B cell (primary cell): ENCODE measurements around the gene LRP6. TPM values are rescaled to one million over a fixed set of nuclear protein-coding genes. Genes with fewer than 3 reads are reported as not detected.

ENCODE experiments used
- ATAC-seq: fragments of 200-7000 bp; cut with Tn5 transposase; one replicate; pipeline ENCODE4 v1.10.0; 2021; ENCODE audit warnings: low read depth, mild to moderate bottlenecking, moderate number of reproducible peaks, moderate library complexity
- CTCF ChIA-PET: fragments of 350-600 bp; sonication (Branson Sonifier 250); formaldehyde crosslinking; loops from one replicate; lab custom pipeline; 2021; ENCODE audit warnings: antibody characterized with exemption, inconsistent platforms; lab: Charles Lee
- POLR2A ChIA-PET: fragments of 350-600 bp; sonication (Branson Sonifier 250); formaldehyde crosslinking; loops from one replicate; lab custom pipeline; 2021; ENCODE audit warnings: antibody characterized with exemption; lab: Charles Lee
- DNase-seq: peaks from one replicate; pipeline ENCODE4 v3.0.0; 2013
- H2AFZ ChIP-seq: 2 replicates; pipeline ENCODE4 v1.6.1; 2012; ENCODE audit warnings: mild to moderate bottlenecking, low read depth, low read length; ENCODE audit not compliant: insufficient read depth, poor library complexity, severe bottlenecking
- H3K27ac ChIP-seq, 2 donors: 1 replicate in 1 of 2; 2 replicates in 1 of 2; pipeline ENCODE4 v1.5.1; 2012 to 2013; ENCODE audit warnings: low read length in 2 of 2, mild to moderate bottlenecking in 2 of 2, moderate library complexity in 1 of 2
- H3K27me3 ChIP-seq, 4 experiments: fragments of 200-600 bp in 1 of 4; sonication (generic) in 1 of 4; replicated peaks in 1 of 4; 1 replicate in 2 of 4; 2 replicates in 2 of 4; pipeline versions ENCODE4 v1.6.1 to v1.7.0; 2013 to 2016; ENCODE audit warnings: low read length in 3 of 4, mild to moderate bottlenecking in 2 of 4, mixed read lengths in 1 of 4, moderate library complexity in 1 of 4; ENCODE audit not compliant: insufficient read depth in 4 of 4, control insufficient read depth in 3 of 4; ENCODE audit errors: control extremely low read depth in 1 of 4
- H3K36me3 ChIP-seq, 2 experiments: replicated peaks in 1 of 2; 1 replicate in 1 of 2; 2 replicates in 1 of 2; pipeline versions ENCODE4 v1.6.1 to v1.7.1; 2013; ENCODE audit warnings: low read length in 1 of 2; ENCODE audit not compliant: insufficient read depth in 2 of 2, control insufficient read depth in 1 of 2; ENCODE audit errors: control extremely low read depth in 1 of 2, extremely low read depth in 1 of 2
- H3K4me1 ChIP-seq, 2 donors: fragments of 200-600 bp in 1 of 2; sonication (generic) in 1 of 2; 1 replicate in 1 of 2; 2 replicates in 1 of 2; pipeline versions ENCODE4 v1.5.1 to v1.6.1; 2013 to 2017; ENCODE audit warnings: low read length in 2 of 2; ENCODE audit not compliant: control insufficient read depth in 2 of 2, insufficient read depth in 2 of 2
- H3K4me2 ChIP-seq: replicated peaks from 2 replicates; pipeline ENCODE3; 2012; ENCODE audit warnings: mild to moderate bottlenecking, low read depth, low read length; ENCODE audit not compliant: poor library complexity, severe bottlenecking
- H3K4me3 ChIP-seq, 5 experiments: fragments of 200-600 bp in 1 of 5; sonication (generic) in 1 of 5; 1 replicate in 3 of 5; 2 replicates in 2 of 5; pipeline versions ENCODE4 v1.5.1 to v1.7.0; 2011 to 2016; ENCODE audit warnings: low read length in 4 of 5, mild to moderate bottlenecking in 4 of 5, low read depth in 2 of 5, control low read depth in 1 of 5, moderate library complexity in 1 of 5; ENCODE audit not compliant: insufficient read depth in 1 of 5; ENCODE audit errors: control extremely low read depth in 1 of 5, extremely low read depth in 1 of 5
- H3K79me2 ChIP-seq: fragments of 200-600 bp; sonication (generic); one replicate; pipeline ENCODE4 v1.6.0; 2016; ENCODE audit warnings: low read length; ENCODE audit not compliant: control insufficient read depth, insufficient read depth
- H3K9ac ChIP-seq: fragments of 200-600 bp; sonication (generic); 2 replicates; pipeline ENCODE4 v1.6.1; 2017; ENCODE audit warnings: mild to moderate bottlenecking, low read length, moderate library complexity
- H3K9me3 ChIP-seq, 3 donors: one replicate each; pipeline versions ENCODE4 v1.6.1 to v1.7.1; 2013; ENCODE audit warnings: low read length in 2 of 3; ENCODE audit not compliant: control insufficient read depth in 2 of 3, insufficient read depth in 1 of 3; ENCODE audit errors: control extremely low read depth in 1 of 3
- H4K20me1 ChIP-seq: 2 replicates; pipeline ENCODE4 v1.6.0; 2012; ENCODE audit warnings: mild to moderate bottlenecking, low read length; ENCODE audit not compliant: insufficient read depth, control insufficient read depth, poor library complexity, severe bottlenecking
- H3K27ac Mint-ChIP-seq: one replicate; pipeline ENCODE4 v1.8.0; 2021; ENCODE audit warnings: mixed read lengths
- H3K27me3 Mint-ChIP-seq: one replicate; pipeline ENCODE4 v1.8.0; 2021; ENCODE audit warnings: mixed read lengths
- H3K4me1 Mint-ChIP-seq: one replicate; pipeline ENCODE4 v1.8.0; 2021; ENCODE audit warnings: mixed read lengths
- H3K4me3 Mint-ChIP-seq: one replicate; pipeline ENCODE4 v1.8.0; 2021; ENCODE audit warnings: mixed read lengths
- H3K9me3 Mint-ChIP-seq: one replicate; pipeline ENCODE4 v1.8.0; 2022; ENCODE audit warnings: mixed read lengths; ENCODE audit not compliant: insufficient read depth
- EZH2 ChIP-seq: IDR thresholded peaks from 2 replicates; pipeline ENCODE4 v1.6.1; 2012; ENCODE audit warnings: borderline replicate concordance, low read depth, mild to moderate bottlenecking, moderate library complexity, low read length; ENCODE audit not compliant: insufficient read depth, poor library complexity, severe bottlenecking
- WGBS: methylation state at CpG from one replicate; pipeline ENCODE4 v1.1.5; 2013; ENCODE audit warnings: missing lambda C conversion rate; ENCODE audit not compliant: insufficient coverage; 5-methylcytosine and 5-hydroxymethylcytosine counted together
- intact Hi-C: fragments of 100-400 bp; cut with micrococcal nuclease; formaldehyde crosslinking; loops from one replicate; pipeline ENCODE4 v1.10.0; 2022
- polyA plus RNA-seq: library from polyadenylated mRNA; depleted of rRNA; stranded (reverse); fragments of >200 nt; gene quantifications from 2 replicates; pipeline ENCODE4 v1.2.3, GENCODE V29; 2012
- total RNA-seq, 2 donors: library from RNA; stranded (reverse); fragments of 120-200 nt in 1 of 2; gene quantifications; 1 replicate in 1 of 2; 2 replicates in 1 of 2; pipeline versions ENCODE4 v1.2.3 to v1.2.4, GENCODE V29; 2013 to 2022
- TF ChIP-seq, protein P1 (sequence below): fragments of 200-600 bp; IDR thresholded peaks from one replicate; pipeline ENCODE4 v1.8.0; 2022; ENCODE audit warnings: antibody characterized with exemption, mild to moderate bottlenecking

The LRP6 gene
- total and polyA plus RNA-seq, 2 donors (not counting 1 experiment from before 2014, with no cell fraction given): 0.34 to 2.8 TPM

DNA sequence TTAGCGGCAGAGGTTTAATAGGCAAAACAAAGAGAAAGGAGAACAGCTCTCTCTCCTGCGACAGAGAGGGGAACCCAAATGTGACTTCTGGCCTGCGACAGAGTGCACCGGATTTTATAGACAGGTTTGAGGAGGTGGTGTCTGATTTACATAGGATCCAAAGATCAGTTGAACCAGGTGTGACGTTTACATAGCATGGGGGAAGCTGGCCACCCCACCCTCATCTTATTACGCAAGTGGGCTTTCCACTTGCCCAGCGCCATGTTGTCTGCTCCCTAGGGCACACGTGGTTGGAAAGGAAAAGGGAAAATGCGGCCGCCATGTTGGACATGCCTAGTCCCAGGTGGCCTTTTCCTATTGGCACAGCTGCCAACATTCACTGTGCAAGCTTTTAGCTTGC is 178.7 kb downstream of the LRP6 start:
- ATAC-seq (no peak), DNase-seq (no peak)
- Mint-ChIP-seq H3K27ac (no peak overlapping the region), H3K27me3 (peaks cover 25% of the 10 kb centered on the region), H3K4me1 (no peaks in the 10 kb centered on the region), H3K9me3 (no peaks in the 10 kb centered on the region), H3K4me3 (no peak overlapping the region)
- Histone ChIP-seq H3K27me3 (peaks cover 0 to 11% (median 0%) of the 10 kb centered on the region in 4 experiments), H3K4me3 (no peak overlapping the region), H2AFZ (no peak overlapping the region), H3K9ac (no peak overlapping the region), H3K79me2 (no peaks in the 10 kb centered on the region), H3K4me1 (no peaks in the 10 kb centered on the region), H4K20me1 (no peaks in the 10 kb centered on the region), H3K36me3 (no peaks in the 10 kb centered on the region), H3K9me3 (no peaks in the 10 kb centered on the region), H3K4me2 (no peak overlapping the region), H3K27ac (no peak overlapping the region)
- TF ChIP-seq, protein P1, sequence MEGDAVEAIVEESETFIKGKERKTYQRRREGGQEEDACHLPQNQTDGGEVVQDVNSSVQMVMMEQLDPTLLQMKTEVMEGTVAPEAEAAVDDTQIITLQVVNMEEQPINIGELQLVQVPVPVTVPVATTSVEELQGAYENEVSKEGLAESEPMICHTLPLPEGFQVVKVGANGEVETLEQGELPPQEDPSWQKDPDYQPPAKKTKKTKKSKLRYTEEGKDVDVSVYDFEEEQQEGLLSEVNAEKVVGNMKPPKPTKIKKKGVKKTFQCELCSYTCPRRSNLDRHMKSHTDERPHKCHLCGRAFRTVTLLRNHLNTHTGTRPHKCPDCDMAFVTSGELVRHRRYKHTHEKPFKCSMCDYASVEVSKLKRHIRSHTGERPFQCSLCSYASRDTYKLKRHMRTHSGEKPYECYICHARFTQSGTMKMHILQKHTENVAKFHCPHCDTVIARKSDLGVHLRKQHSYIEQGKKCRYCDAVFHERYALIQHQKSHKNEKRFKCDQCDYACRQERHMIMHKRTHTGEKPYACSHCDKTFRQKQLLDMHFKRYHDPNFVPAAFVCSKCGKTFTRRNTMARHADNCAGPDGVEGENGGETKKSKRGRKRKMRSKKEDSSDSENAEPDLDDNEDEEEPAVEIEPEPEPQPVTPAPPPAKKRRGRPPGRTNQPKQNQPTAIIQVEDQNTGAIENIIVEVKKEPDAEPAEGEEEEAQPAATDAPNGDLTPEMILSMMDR: no peak
- no peak for TF ChIP-seq EZH2
- ChIA-PET POLR2A (no interaction called here), CTCF (no interaction called here)
- 98% methylated on average over 6 of the region's 10 CpGs for WGBS
- intact Hi-C loops: no loop called here

DNA sequence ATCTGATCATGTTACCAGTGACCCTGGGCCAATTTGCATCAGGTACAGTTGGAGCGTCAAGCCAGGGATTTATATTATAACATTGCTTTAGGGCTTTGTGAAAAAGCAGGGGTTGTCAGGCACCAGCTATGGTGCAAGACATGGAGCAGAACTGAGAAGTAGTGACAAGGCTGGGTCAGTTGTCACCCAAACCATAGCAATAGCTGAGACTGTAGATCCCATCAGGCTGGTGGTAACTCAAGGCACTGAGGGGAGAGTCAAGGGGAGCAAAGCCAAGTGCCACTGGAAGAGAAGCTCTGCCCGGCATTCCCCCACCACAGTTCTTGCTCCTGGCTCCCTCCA is 179.2 kb downstream of the LRP6 start:
- Mint-ChIP-seq H3K27ac (no peak overlapping the region), H3K4me1 (no peaks in the 10 kb centered on the region), H3K27me3 (peaks cover 21% of the 10 kb centered on the region), H3K4me3 (no peak overlapping the region), H3K9me3 (no peaks in the 10 kb centered on the region)
- 100% methylated on average over 1 of the region's 2 CpGs for WGBS
- H4K20me1 ChIP-seq: no peaks in the 10 kb centered on the region
- peaks cover 0 to 11% (median 0%) of the 10 kb centered on the region in 4 experiments for H3K27me3 ChIP-seq
- no peaks in the 10 kb centered on the region for H3K79me2 ChIP-seq
- CTCF ChIA-PET: no interaction called here
- no peaks in the 10 kb centered on the region for H3K9me3 ChIP-seq
- H3K4me2 ChIP-seq: no peak overlapping the region
- H2AFZ ChIP-seq: no peak overlapping the region
- intact Hi-C loops: no loop called here
- H3K9ac ChIP-seq: no peak overlapping the region
- ATAC-seq: no peak
- POLR2A ChIA-PET: no interaction called here
- H3K27ac ChIP-seq: no peak overlapping the region
- no peaks in the 10 kb centered on the region for H3K36me3 ChIP-seq
- DNase-seq: no peak
- H3K4me1 ChIP-seq: no peaks in the 10 kb centered on the region
- TF ChIP-seq EZH2: no peak
- H3K4me3 ChIP-seq: no peak overlapping the region
